HepG2 (cell line): ENCODE measurements around the gene NINJ2. TPM values are rescaled to one million over a fixed set of nuclear protein-coding genes. Genes with fewer than 3 reads are reported as not detected.

ENCODE experiments used
- ATAC-seq: fragments of 200-7000 bp; cut with Tn5 transposase; 3 replicates; pipeline ENCODE4 v1.9.1; 2020; ENCODE audit warnings: mild to moderate bottlenecking, moderate library complexity
- BruUV-seq: library from RNA; stranded (reverse); fragments of 400-500 nt; replicated peaks from 2 replicates; lab custom pipeline; 2021; lab: Mats Ljungman, UMichigan
- CTCF ChIA-PET: fragments of 300-600 bp; formaldehyde crosslinking; extraction: SDS; loops from one replicate; lab custom pipeline; 2021; ENCODE audit warnings: low total read pairs, inconsistent platforms, low intra/inter-chr PET ratio; lab: Yijun Ruan, JAX
- POLR2A ChIA-PET: fragments of 350-600 bp; sonication (Branson Sonifier 250); formaldehyde crosslinking; loops from one replicate; lab custom pipeline; 2020; ENCODE audit warnings: antibody characterized with exemption, inconsistent platforms; lab: Yijun Ruan, JAX
- DNase-seq: peaks from one replicate; pipeline ENCODE4 v3.0.0-alpha.2; 2015; ENCODE audit warnings: low spot score
- FAIRE-seq: peaks from 3 replicates; lab custom pipeline; 2011; peaks lifted over from hg19 to GRCh38; lab: Jason Lieb, UNC
- H2AFZ ChIP-seq: one replicate; pipeline ENCODE4 v1.6.1; 2011; ENCODE audit warnings: low read length, inconsistent platforms
- H3K27ac ChIP-seq: fragments of 300-600 bp; 3 replicates; pipeline ENCODE4 v1.8.0; 2011; ENCODE audit warnings: mixed run types, mild to moderate bottlenecking, mixed read lengths, low read length, inconsistent platforms; ENCODE audit not compliant: insufficient read depth; ENCODE audit errors: extremely low read length
- H3K27me3 ChIP-seq, 2 experiments: fragments of 200-600 bp in 1 of 2; 2 replicates in 1 of 2; 3 replicates in 1 of 2; pipeline versions ENCODE4 v1.6.0 to v1.8.0; 2011; ENCODE audit warnings: low read length in 2 of 2, mild to moderate bottlenecking in 2 of 2, moderate library complexity in 2 of 2, inconsistent platforms in 1 of 2; ENCODE audit not compliant: insufficient read depth in 2 of 2, control insufficient read depth in 1 of 2
- H3K36me3 ChIP-seq, 2 experiments: fragments of 200-600 bp in 1 of 2; replicated peaks in 1 of 2; 2 replicates in 1 of 2; 3 replicates in 1 of 2; pipeline versions ENCODE4 v1.5.1 to v1.8.0; 2011; ENCODE audit warnings: low read length in 2 of 2, inconsistent platforms in 1 of 2; ENCODE audit not compliant: insufficient read depth in 2 of 2, control insufficient read depth in 1 of 2
- H3K4me1 ChIP-seq: 2 replicates; pipeline ENCODE4 v1.5.1; 2012; ENCODE audit warnings: low read length, inconsistent platforms; ENCODE audit not compliant: insufficient read depth
- H3K4me2 ChIP-seq: 2 replicates; pipeline ENCODE4 v1.6.0; 2011; ENCODE audit warnings: low read depth, low read length, inconsistent platforms
- H3K4me3 ChIP-seq, 3 experiments: fragments of 200-600 bp in 1 of 3; sonication (generic), shearing (Covaris generic) in 1 of 3; replicated peaks in 1 of 3; 2 replicates each; pipeline ENCODE4 v1.5.1; 2011 to 2016; ENCODE audit warnings: low read length in 3 of 3, inconsistent platforms in 2 of 3, low read depth in 2 of 3, mild to moderate bottlenecking in 2 of 3, control low read depth in 1 of 3, mixed read lengths in 1 of 3; ENCODE audit not compliant: insufficient read depth in 1 of 3
- H3K79me2 ChIP-seq: one replicate; pipeline ENCODE4 v1.6.1; 2011; ENCODE audit warnings: low read length, inconsistent platforms; ENCODE audit not compliant: insufficient read depth
- H3K9ac ChIP-seq: 2 replicates; pipeline ENCODE4 v1.6.0; 2011; ENCODE audit warnings: mild to moderate bottlenecking, low read depth, low read length, inconsistent platforms; ENCODE audit not compliant: insufficient read depth
- H3K9me3 ChIP-seq: 2 replicates; pipeline ENCODE4 v1.5.1; 2012; ENCODE audit warnings: mild to moderate bottlenecking, low read length
- H4K20me1 ChIP-seq: 2 replicates; pipeline ENCODE4 v1.6.0; 2011; ENCODE audit warnings: inconsistent platforms, mild to moderate bottlenecking, low read length, moderate library complexity; ENCODE audit not compliant: insufficient read depth
- HDAC2 ChIP-seq: sonication (generic); formaldehyde crosslinking; IDR thresholded peaks from 2 replicates; pipeline ENCODE4 v1.4.0; 2020; ENCODE audit warnings: missing genetic modification reagents
- HES4 ChIP-seq: sonication (generic); formaldehyde crosslinking; IDR thresholded peaks from 2 replicates; pipeline ENCODE4 v1.9.0; 2021; ENCODE audit warnings: mild to moderate bottlenecking, missing genetic modification reagents, borderline replicate concordance
- ISL2 ChIP-seq: sonication (generic); formaldehyde crosslinking; IDR thresholded peaks from 2 replicates; pipeline ENCODE4 v1.5.0; 2020; ENCODE audit warnings: missing genetic modification reagents
- RFXAP ChIP-seq: sonication (generic); formaldehyde crosslinking; IDR thresholded peaks from 2 replicates; pipeline ENCODE4 v1.4.0; 2020; ENCODE audit warnings: missing genetic modification reagents, borderline replicate concordance
- TP53 ChIP-seq: sonication (generic); formaldehyde crosslinking; conservative IDR thresholded peaks from 2 replicates; pipeline ENCODE4 v1.4.0; 2020; ENCODE audit warnings: missing genetic modification reagents
- ZNF234 ChIP-seq: sonication (generic); formaldehyde crosslinking; conservative IDR thresholded peaks from 2 replicates; pipeline ENCODE4 v1.5.1; 2020; ENCODE audit warnings: mild to moderate bottlenecking, missing genetic modification reagents
- ZNF235 ChIP-seq: sonication (generic); formaldehyde crosslinking; IDR thresholded peaks from 2 replicates; pipeline ENCODE4 v1.8.1; 2023; ENCODE audit warnings: mild to moderate bottlenecking, missing genetic modification reagents, borderline replicate concordance
- WGBS: methylation state at CpG from one replicate; pipeline ENCODE4 v1.1.6; 2017; ENCODE audit warnings: low lambda C conversion rate; 5-methylcytosine and 5-hydroxymethylcytosine counted together
- in situ Hi-C: cut with HindIII; loops from 2 replicates; pipeline ENCODE4 v1.10.0; 2017; ENCODE audit warnings: low pct_unique_long_range_greater_than_20kb; ENCODE audit not compliant: extremely low pct_ligation_motif_present
- intact Hi-C: fragments of 100-400 bp; cut with micrococcal nuclease; formaldehyde crosslinking; loops from one replicate; pipeline ENCODE4 v1.10.0; 2022; ENCODE audit not compliant: unreplicated experiment
- polyA plus RNA-seq, 8 experiments: library from polyadenylated mRNA; depleted of rRNA in 3 of 8; stranded (reverse) in 7 of 8; unstranded in 1 of 8; fragments of >200 nt; fragmentation: Illumina TruSeq in 4 of 8; extraction: Trizol in 4 of 8; gene quantifications; 2 replicates each; pipeline versions ENCODE4 v1.2.1 to v1.2.3, GENCODE V29; 2011 to 2016; ENCODE audit warnings: low read depth in 4 of 8, missing spikeins in 1 of 8, mixed read lengths in 1 of 8; ENCODE audit not compliant: insufficient read depth in 1 of 8
- total RNA-seq, 5 experiments: library from RNA; depleted of rRNA; stranded (reverse); fragments of >200 nt; fragmentation: Illumina TruSeq; extraction: Trizol; gene quantifications; 2 replicates each; pipeline ENCODE4 v1.2.3, GENCODE V29; 2016; ENCODE audit warnings: low read depth in 1 of 5
- TF ChIP-seq, protein P1 (sequence below): sonication (generic); formaldehyde crosslinking; IDR thresholded peaks from 2 replicates; pipeline ENCODE4 v1.9.0; 2021; ENCODE audit warnings: missing genetic modification reagents, borderline replicate concordance
- TF ChIP-seq, protein P2 (sequence below): IDR thresholded peaks from 2 replicates; pipeline ENCODE4 v1.6.1; 2012; ENCODE audit warnings: low read depth, low read length, improper control_type of control experiment
- TF ChIP-seq, protein P3 (sequence below): sonication (generic); formaldehyde crosslinking; IDR thresholded peaks from 2 replicates; pipeline ENCODE4 v1.5.0; 2020; ENCODE audit warnings: missing genetic modification reagents, mild to moderate bottlenecking, borderline replicate concordance
- TF ChIP-seq, protein P4 (sequence below): sonication (generic); formaldehyde crosslinking; IDR thresholded peaks from 2 replicates; pipeline ENCODE4 v1.5.0; 2020; ENCODE audit warnings: mild to moderate bottlenecking, missing genetic modification reagents, borderline replicate concordance

NINJ2 gene
- total and polyA plus RNA-seq, 2 of the 13 experiments (the other 11 are each of a cell fraction or from before 2014, with no cell fraction given) = 0.62 to 3.8 TPM

DNA sequence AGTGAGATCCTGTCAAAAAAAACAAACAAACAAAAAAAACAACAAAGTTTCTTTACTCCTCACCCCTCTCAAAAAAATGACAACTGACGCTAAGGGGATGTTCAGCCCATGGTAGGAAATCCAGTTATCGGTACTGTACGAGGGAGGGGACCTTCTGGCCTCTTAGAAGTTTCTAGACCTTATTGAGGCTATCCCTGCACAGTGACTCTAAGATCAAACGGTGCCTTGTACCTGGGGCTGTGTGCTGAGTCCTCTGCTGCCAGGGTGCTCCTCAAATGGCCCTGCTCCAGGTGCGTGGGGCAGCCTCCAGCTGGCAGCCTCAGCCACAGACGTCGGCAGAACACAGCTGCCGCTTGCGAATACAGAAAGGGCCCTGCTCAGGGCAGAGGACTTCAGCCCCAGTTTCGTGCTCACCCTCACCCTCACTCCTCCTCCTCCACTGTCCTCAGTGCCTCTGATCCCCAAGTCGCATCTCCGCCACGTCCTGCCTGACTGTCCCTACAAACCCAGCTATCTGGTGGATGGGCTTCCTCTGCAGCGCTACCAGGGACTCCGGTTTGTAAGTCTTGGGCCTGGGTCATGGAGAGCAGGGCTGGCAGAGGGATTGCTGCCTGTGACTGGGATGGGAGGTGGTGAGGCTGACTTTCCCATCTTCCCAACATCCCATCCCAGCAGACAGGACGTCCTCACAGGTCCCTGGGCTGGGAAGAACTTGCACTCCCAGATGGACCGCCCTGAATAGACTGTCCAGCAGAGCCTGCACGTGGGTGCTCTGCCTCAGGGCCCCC lies 112.6 kb downstream of the NINJ2 start:
- BruUV-seq = no TSS peak
- Histone ChIP-seq H3K4me1 (peaks cover 14% of the 10 kb centered on the region), H3K27ac (no peak overlapping the region), H3K27me3 (no peaks in the 10 kb centered on the region), H3K4me3 (no peak overlapping the region), H3K36me3 (no peaks in the 10 kb centered on the region), H4K20me1 (no peaks in the 10 kb centered on the region), H2AFZ (no peak overlapping the region), H3K4me2 (no peak overlapping the region), H3K79me2 (no peaks in the 10 kb centered on the region), H3K9me3 (no peaks in the 10 kb centered on the region), H3K9ac (no peak overlapping the region)
- DNase-seq (no peak), ATAC-seq (no peak), FAIRE-seq (no peak)
- POLR2A ChIA-PET = no interaction called here
- CTCF ChIA-PET = interaction anchor here (1.3 kb wide), 1 partner anchor 98 kb away, joined by 3 read pairs; no protein-coding TSS in a partner anchor
- intact Hi-C loops = no loop called here
- in situ Hi-C loops = loop anchor here (25.0 kb wide), 2 partner anchors 537 to 1037 kb away; partner anchors contain the start of gene FBXL14
- WGBS = 79% methylated on average over 13 of the region's 18 CpGs
- TF ChIP-seq ZNF235 (CRISPR knock-in tag) (no peak), ZNF234 (CRISPR knock-in tag) (no peak), HDAC2 (no peak), ISL2 (CRISPR knock-in tag) (no peak), HES4 (CRISPR knock-in tag) (no peak), RFXAP (CRISPR knock-in tag) (no peak), TP53 (CRISPR knock-in tag) (no peak)
- TF ChIP-seq, protein P1, sequence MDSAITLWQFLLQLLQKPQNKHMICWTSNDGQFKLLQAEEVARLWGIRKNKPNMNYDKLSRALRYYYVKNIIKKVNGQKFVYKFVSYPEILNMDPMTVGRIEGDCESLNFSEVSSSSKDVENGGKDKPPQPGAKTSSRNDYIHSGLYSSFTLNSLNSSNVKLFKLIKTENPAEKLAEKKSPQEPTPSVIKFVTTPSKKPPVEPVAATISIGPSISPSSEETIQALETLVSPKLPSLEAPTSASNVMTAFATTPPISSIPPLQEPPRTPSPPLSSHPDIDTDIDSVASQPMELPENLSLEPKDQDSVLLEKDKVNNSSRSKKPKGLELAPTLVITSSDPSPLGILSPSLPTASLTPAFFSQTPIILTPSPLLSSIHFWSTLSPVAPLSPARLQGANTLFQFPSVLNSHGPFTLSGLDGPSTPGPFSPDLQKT (CRISPR knock-in tag) = no peak
- TF ChIP-seq, protein P2, sequence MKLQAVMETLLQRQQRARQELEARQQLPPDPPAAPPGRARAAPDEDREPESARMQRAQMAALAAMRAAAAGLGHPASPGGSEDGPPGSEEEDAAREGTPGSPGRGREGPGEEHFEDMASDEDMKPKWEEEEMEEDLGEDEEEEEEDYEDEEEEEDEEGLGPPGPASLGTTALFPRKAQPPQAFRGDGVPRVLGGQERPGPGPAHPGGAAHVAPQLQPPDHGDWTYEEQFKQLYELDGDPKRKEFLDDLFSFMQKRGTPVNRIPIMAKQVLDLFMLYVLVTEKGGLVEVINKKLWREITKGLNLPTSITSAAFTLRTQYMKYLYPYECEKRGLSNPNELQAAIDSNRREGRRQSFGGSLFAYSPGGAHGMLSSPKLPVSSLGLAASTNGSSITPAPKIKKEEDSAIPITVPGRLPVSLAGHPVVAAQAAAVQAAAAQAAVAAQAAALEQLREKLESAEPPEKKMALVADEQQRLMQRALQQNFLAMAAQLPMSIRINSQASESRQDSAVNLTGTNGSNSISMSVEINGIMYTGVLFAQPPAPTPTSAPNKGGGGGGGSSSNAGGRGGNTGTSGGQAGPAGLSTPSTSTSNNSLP = no peak
- TF ChIP-seq, protein P3, sequence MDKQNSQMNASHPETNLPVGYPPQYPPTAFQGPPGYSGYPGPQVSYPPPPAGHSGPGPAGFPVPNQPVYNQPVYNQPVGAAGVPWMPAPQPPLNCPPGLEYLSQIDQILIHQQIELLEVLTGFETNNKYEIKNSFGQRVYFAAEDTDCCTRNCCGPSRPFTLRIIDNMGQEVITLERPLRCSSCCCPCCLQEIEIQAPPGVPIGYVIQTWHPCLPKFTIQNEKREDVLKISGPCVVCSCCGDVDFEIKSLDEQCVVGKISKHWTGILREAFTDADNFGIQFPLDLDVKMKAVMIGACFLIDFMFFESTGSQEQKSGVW (CRISPR knock-in tag) = no peak
- TF ChIP-seq, protein P4, sequence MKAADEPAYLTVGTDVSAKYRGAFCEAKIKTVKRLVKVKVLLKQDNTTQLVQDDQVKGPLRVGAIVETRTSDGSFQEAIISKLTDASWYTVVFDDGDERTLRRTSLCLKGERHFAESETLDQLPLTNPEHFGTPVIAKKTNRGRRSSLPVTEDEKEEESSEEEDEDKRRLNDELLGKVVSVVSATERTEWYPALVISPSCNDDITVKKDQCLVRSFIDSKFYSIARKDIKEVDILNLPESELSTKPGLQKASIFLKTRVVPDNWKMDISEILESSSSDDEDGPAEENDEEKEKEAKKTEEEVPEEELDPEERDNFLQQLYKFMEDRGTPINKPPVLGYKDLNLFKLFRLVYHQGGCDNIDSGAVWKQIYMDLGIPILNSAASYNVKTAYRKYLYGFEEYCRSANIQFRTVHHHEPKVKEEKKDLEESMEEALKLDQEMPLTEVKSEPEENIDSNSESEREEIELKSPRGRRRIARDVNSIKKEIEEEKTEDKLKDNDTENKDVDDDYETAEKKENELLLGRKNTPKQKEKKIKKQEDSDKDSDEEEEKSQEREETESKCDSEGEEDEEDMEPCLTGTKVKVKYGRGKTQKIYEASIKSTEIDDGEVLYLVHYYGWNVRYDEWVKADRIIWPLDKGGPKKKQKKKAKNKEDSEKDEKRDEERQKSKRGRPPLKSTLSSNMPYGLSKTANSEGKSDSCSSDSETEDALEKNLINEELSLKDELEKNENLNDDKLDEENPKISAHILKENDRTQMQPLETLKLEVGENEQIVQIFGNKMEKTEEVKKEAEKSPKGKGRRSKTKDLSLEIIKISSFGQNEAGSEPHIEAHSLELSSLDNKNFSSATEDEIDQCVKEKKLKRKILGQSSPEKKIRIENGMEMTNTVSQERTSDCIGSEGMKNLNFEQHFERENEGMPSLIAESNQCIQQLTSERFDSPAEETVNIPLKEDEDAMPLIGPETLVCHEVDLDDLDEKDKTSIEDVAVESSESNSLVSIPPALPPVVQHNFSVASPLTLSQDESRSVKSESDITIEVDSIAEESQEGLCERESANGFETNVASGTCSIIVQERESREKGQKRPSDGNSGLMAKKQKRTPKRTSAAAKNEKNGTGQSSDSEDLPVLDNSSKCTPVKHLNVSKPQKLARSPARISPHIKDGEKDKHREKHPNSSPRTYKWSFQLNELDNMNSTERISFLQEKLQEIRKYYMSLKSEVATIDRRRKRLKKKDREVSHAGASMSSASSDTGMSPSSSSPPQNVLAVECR (CRISPR knock-in tag) = no peak
